Right ventricle myocardium inferior (tissue), 1 donor: ENCODE data around the gene TNFRSF4. TPM values are rescaled to one million over a fixed set of nuclear protein-coding genes. Genes with fewer than 3 reads are reported as not detected.
"Not testable (repeated sequence)": the region's sequence is repeated elsewhere in the genome, so short reads cannot be mapped to it uniquely, and the experiment has no call there.

Experiments used
- ATAC-seq: fragments of 200-7000 bp; cut with Tn5 transposase; one replicate; pipeline ENCODE4 v1.9.1; 2020; ENCODE audit warnings: mild to moderate bottlenecking, moderate library complexity
- DNase-seq: peaks from one replicate; pipeline ENCODE4 v3.0.0; 2021; ENCODE audit errors: missing footprints
- intact Hi-C: fragments of 100-400 bp; cut with DNase I; formaldehyde crosslinking; loops from one replicate; pipeline ENCODE4 v1.11.0; 2022
- total RNA-seq: library from RNA; stranded (reverse); fragmentation: NEBNext Ultra II Directional; extraction: Animal tissue kit (Norgen Biotek cat#: 25700); gene quantifications from one replicate; pipeline ENCODE4 v1.2.1, GENCODE V29; 2021
- donor health status: DM: no; HTN: yes; CAD: no; lungs with severe emphysema.

The TNFRSF4 gene
- total RNA-seq, 1 donor from 2014 or later: 1.4 TPM

- ATAC-seq: no peak
- peak; percentile 50 for DNase-seq
- intact Hi-C loops: no loop called here
These were observed 16.2 kb downstream of the TNFRSF4 start for GRCh38 chr1:1197551-1198422.

- intact Hi-C loops: no loop called here
- no peak for ATAC-seq
- no peak for DNase-seq
These were observed 16.8 kb downstream of the TNFRSF4 start for GRCh38 chr1:1197188-1197500.

DNA sequence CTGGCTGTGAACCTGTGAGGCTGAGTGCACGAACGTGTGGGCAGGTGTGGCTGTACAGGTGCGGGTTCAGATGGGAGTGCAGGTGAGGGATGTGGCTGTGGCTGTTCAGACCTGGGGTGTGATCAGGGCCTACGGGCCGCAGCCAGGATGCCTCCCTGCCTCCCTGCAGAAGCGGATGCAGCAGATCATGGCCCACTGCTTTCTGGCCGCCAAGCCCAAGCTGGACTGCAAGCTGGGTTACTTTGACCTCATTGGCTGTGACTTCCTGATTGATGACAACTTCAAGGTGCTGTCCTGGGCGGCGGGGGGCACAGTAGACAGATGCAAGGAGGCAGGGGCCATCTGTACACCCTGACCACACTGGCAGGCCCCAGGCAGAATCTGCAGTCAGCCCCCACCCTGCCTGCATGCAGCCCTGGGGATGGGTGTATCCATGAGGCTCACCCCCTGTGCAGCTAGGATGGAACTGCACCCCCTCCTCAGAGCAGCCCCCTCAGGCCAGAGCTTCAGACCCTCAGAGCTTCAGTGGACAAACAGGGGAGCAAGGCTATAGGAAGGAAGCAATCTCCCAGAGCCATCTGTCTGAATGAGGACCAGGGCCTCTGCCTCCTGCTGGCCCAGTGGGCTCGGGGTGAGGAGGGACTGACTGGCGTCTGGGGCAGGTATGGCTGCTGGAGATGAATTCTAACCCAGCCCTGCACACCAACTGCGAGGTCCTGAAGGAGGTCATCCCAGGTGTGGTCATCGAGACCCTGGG lies 17.3 kb downstream of the TNFRSF4 start:
- intact Hi-C loops: no loop called here
- DNase-seq (peak; percentile 51), ATAC-seq (no peak)

- intact Hi-C loops, ATAC-seq, DNase-seq: not testable (repeated sequence)
These were observed 18.2 kb downstream of the TNFRSF4 start for GRCh38 chr1:1195726-1196125.

DNA sequence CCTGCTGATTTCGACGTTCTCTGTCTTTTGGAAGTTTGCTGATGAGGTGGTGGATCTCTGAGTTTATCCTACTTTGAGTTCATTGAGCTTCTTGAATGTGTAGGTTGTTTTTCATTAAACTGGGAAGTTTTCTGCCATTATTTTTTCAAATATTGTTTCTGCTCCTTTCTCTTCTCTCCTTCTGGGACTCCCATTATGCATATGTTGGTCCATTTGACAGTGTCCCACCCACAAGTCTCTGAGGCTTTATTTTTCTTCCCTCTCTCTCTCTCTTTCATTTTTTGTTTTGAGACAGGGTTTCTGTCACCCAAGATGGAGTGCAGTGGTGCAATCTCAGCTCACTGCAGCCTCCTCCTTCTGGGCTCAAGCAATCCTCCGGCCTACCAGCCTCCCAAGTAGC lies 19.2 kb downstream of the TNFRSF4 start:
- intact Hi-C loops: no loop called here
- ATAC-seq (no peak), DNase-seq (no peak)

GRCh38 chr1:1191734-1192133 lies 22.2 kb downstream of the TNFRSF4 start:
- no peak for ATAC-seq
- DNase-seq: peak; percentile 26
- intact Hi-C loops: no loop called here

DNA sequence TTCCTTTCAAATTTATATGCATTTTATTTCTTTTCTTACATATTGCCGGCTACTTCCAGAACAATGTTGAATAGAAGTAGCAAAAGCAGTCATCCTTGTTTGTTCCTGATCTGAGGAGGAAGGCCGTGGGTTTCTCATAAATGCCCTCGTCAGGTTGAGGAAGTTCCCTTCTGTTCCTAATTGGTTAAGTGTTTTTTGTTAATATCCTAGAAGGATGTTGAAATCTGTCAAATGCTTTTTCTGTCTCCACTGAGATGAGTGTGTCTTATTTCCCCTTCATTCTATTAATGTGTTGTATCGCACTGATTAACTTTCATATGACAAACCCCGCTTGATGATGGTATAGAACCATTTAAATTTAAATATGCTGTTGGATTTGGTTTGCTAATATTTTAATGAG lies 24.8 kb downstream of the TNFRSF4 start:
- no peak for DNase-seq
- ATAC-seq: no peak
- intact Hi-C loops: no loop called here

- intact Hi-C loops: no loop called here
- no peak for DNase-seq
- ATAC-seq: no peak
These were observed 26.0 kb downstream of the TNFRSF4 start for GRCh38 chr1:1187938-1188337.

GRCh38 chr1:1185101-1185765 lies 28.7 kb downstream of the TNFRSF4 start:
- DNase-seq (peak; percentile 67), ATAC-seq (no peak)
- intact Hi-C loops: no loop called here

- no peak for ATAC-seq
- intact Hi-C loops: no loop called here
- DNase-seq: peak; percentile 37
These were observed 29.8 kb downstream of the TNFRSF4 start for GRCh38 chr1:1183833-1184775.

GRCh38 chr1:1183221-1183747 lies 30.7 kb downstream of the TNFRSF4 start:
- ATAC-seq: no peak
- peak; percentile 13 for DNase-seq
- intact Hi-C loops: no loop called here

GRCh38 chr1:1182491-1183220 lies 31.3 kb downstream of the TNFRSF4 start:
- intact Hi-C loops: no loop called here
- DNase-seq (peak; percentile 46), ATAC-seq (no peak)

DNA sequence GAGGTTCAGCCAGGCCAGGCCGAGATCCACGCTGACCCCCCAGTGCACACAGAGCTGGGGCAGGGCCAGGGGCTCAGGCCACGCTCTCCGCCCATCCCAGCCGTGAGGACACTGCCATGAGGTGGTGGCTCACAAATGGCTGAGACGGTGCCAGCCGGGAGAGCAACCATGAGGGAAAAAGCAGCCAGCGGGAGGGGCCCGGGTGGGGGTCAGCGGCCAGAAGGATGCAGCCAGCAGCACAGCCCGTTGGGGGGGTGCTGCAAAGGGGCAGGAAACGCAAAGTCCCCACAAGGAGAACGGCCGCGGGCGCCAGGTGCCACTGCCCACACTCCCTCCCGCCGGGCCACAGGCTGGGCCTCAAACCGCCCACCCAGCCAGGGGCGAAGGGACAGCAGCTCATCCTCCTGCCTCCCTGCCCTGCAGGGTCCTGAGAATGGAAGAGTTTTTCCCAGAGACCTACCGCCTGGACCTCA lies 32.0 kb downstream of the TNFRSF4 start:
- DNase-seq: peak; percentile 44
- no peak for ATAC-seq
- intact Hi-C loops: no loop called here

GRCh38 chr1:1181129-1181937 lies 32.6 kb downstream of the TNFRSF4 start:
- ATAC-seq (no peak), DNase-seq (peak; percentile 40)
- intact Hi-C loops: no loop called here

DNA sequence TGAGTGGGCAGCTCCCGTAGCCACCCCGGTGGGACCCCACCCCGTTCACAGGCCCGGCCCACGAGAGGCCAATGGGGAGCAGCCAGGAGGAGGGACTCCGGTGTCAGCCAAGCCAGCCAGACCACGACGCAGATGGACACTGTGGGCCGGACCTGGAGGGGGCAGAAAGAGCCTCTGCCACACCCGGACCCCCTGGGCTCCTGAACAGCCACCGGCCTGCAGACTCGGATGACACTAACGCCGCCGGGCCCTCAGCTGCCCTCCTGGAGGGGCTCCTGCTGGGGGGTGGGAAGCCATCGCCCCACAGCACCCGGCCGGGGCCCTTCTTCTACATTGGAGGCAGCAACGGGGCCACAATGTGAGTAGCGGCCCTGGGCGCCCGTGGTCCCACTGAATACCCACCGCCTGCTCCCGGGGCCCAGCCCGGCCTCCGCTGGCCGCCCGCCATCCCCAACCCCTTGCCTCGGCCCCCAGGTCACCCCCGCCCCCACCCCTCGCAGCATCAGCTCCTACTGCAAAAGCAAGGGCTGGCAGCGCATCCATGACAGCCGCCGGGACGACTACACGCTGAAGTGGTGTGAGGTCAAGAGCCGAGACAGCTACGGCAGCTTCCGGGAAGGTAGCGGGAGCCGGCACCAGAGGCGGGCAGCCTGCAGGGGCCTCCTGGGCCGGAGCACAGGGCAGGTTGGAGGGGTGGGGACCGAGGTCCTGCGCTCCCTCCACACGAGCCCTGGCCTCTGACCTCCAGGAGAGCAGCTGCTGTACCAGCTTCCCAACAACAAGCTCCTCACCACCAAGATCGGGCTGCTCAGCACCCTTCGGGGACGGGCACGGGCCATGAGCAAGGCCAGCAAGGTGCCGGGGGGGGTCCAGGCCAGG lies 33.7 kb downstream of the TNFRSF4 start:
- DNase-seq: peak; percentile 60
- intact Hi-C loops: no loop called here

More for the DNA sequence above, 33.7 kb downstream of the TNFRSF4 start:
- no peak for ATAC-seq
